ENCODE results near the gene BRAT1. TPM values are rescaled to one million over a fixed set of nuclear protein-coding genes. Genes with fewer than 3 reads are reported as not detected.

BRAT1 gene
- total and polyA plus RNA-seq, 2 experiments from 2014 or later: 32.5 to 76.8 TPM

- H3K4me1 ChIP-seq (ENCODE audit: insufficient read depth): no peaks in the 10 kb centered on the region
- no peak overlapping the region for H3K4me2 ChIP-seq
- H3F3A ChIP-seq (replicated peaks; ENCODE audit: low read depth): no peaks in the 10 kb centered on the region
- H2AFZ ChIP-seq: no peak overlapping the region
- no peaks in the 10 kb centered on the region for H3K9me2 ChIP-seq (ENCODE audit: insufficient read depth)
- H3K36me3 ChIP-seq (ENCODE audit: insufficient read depth): no peaks in the 10 kb centered on the region
- no peaks in the 10 kb centered on the region for H4K20me1 ChIP-seq (replicated peaks; ENCODE audit: insufficient read depth)
- Mint-ChIP-seq H3K27me3 (ENCODE audit: insufficient read depth, low read depth, poor library complexity) (peaks cover 11% of the 10 kb centered on the region), H3K4me1 (no peaks in the 10 kb centered on the region), H3K36me3 (ENCODE audit: low read depth) (no peaks in the 10 kb centered on the region; the same call in 2 of the 3 replicates), H3K27ac (no peak overlapping the region), H3K9me3 (no peaks in the 10 kb centered on the region), H3K4me3 (no peak overlapping the region)
- H3K79me2 ChIP-seq (replicated peaks; ENCODE audit: insufficient read depth): no peaks in the 10 kb centered on the region
- no peak for ATAC-seq
- DNase-seq (ENCODE audit: low spot score): no peak
- no peaks in the 10 kb centered on the region for H3K27me3 ChIP-seq (ENCODE audit: insufficient read depth)
- TF ChIP-seq POLR2AphosphoS5 (IDR thresholded peaks at IDR 0.05; ENCODE audit: low read depth) (no peak), NANOG (IDR thresholded peaks at IDR 0.05; ENCODE audit: borderline replicate concordance) (no peak), CTCF (conservative IDR thresholded peaks at IDR 0.05; ENCODE audit: low read depth in 2 of 2) (no peak), REST (IDR thresholded peaks at IDR 0.05; ENCODE audit: unreplicated experiment) (no peak)
- H3K4me3 ChIP-seq: no peak overlapping the region
- no peak overlapping the region for H3K27ac ChIP-seq (ENCODE audit: low read depth)
Measured at GRCh38 chr7:2576742-2577491, 21.6 kb upstream of the BRAT1 start.

- no peak overlapping the region for H3K4me3 Mint-ChIP-seq
- H3K27me3 ChIP-seq (ENCODE audit: insufficient read depth): no peaks in the 10 kb centered on the region
- H3K27ac Mint-ChIP-seq: peak overlapping the region; percentile 76; the same call in 1 of the 2 replicates
- DNase-seq (ENCODE audit: low spot score) (no peak), ATAC-seq (no peak)
- H3K27ac ChIP-seq (ENCODE audit: low read depth): peak overlapping the region; percentile 39; the same call in 1 of the 2 replicates
- H3K4me3 ChIP-seq: no peak overlapping the region
- no peaks in the 10 kb centered on the region for H3K36me3 ChIP-seq (ENCODE audit: insufficient read depth)
- H3K4me1 Mint-ChIP-seq: no peaks in the 10 kb centered on the region
- H3F3A ChIP-seq (replicated peaks; ENCODE audit: low read depth): no peaks in the 10 kb centered on the region
- H3K4me2 ChIP-seq: no peak overlapping the region
- no peaks in the 10 kb centered on the region for H3K4me1 ChIP-seq (ENCODE audit: insufficient read depth)
- H3K36me3 Mint-ChIP-seq (ENCODE audit: low read depth): no peaks in the 10 kb centered on the region; the same call in 2 of the 3 replicates
- H2AFZ ChIP-seq: no peak overlapping the region
- peaks cover 11% of the 10 kb centered on the region for H3K27me3 Mint-ChIP-seq (ENCODE audit: insufficient read depth, low read depth, poor library complexity)
- H4K20me1 ChIP-seq (replicated peaks; ENCODE audit: insufficient read depth): no peaks in the 10 kb centered on the region
- no peaks in the 10 kb centered on the region for H3K79me2 ChIP-seq (replicated peaks; ENCODE audit: insufficient read depth)
- no peaks in the 10 kb centered on the region for H3K9me3 Mint-ChIP-seq
- H3K9me2 ChIP-seq (ENCODE audit: insufficient read depth): no peaks in the 10 kb centered on the region
- TF ChIP-seq ETS1 (IDR thresholded peaks at IDR 0.05) (no peak), ZNF331 (CRISPR knock-in tag; IDR thresholded peaks at IDR 0.05; ENCODE audit: low read depth) (no peak), ZNF462 (CRISPR knock-in tag; IDR thresholded peaks at IDR 0.05) (no peak)
Measured at GRCh38 chr7:2575733-2576340, 20.5 kb upstream of the BRAT1 start.
